DMS53 treated with DMSO at 0.1 percent for 48 hours (cell line): Measurements from ENCODE around the gene SPACDR.
A peak's percentile ranks its signal among the peaks of the same experiment; 100 is the strongest.

Experiments
- DNase-seq: peaks from one replicate; lab custom pipeline; 2025; ENCODE audit not compliant: unreplicated experiment; lab: John Stamatoyannopoulos, UW

Gene SPACDR

GRCh38 chr7:100485471-100485876 is 21.4 kb upstream of the SPACDR start:
- no peak for DNase-seq

- no peak for DNase-seq
Observed at GRCh38 chr7:100484673-100485045, 20.6 kb upstream of the SPACDR start.

- DNase-seq, result no peak
Observed at GRCh38 chr7:100483722-100484672, 19.9 kb upstream of the SPACDR start, which contains the start of gene NYAP1. NYAP1 (plus strand) TSS chr7:100483927; CDS start chr7:100485312, 1,385 bp downstream.

- DNase-seq, result peak; percentile 23
Observed at GRCh38 chr7:100483090-100483721, 19.1 kb upstream of the SPACDR start.

- DNase-seq, result no peak
Observed at GRCh38 chr7:100482728-100483089, 18.6 kb upstream of the SPACDR start.

- DNase-seq, result no peak
Observed at GRCh38 chr7:100481466-100481865, 17.4 kb upstream of the SPACDR start.

GRCh38 chr7:100478958-100479660 is 15.0 kb upstream of the SPACDR start, which contains the start of gene TSC22D4:
TSC22D4 (minus strand) TSS chr7:100479214; CDS start chr7:100478038, 1,176 bp downstream.
- DNase-seq, result peak; percentile 86

GRCh38 chr7:100477871-100478267 is 13.8 kb upstream of the SPACDR start:
- no peak for DNase-seq

GRCh38 chr7:100476903-100477870 is 13.1 kb upstream of the SPACDR start:
- no peak for DNase-seq

GRCh38 chr7:100476101-100476780 is 12.2 kb upstream of the SPACDR start:
- DNase-seq, result no peak

- DNase-seq, result no peak
Observed at GRCh38 chr7:100475549-100475948, 11.5 kb upstream of the SPACDR start.

GRCh38 chr7:100472854-100473499 is 8.9 kb upstream of the SPACDR start:
- DNase-seq, result no peak

GRCh38 chr7:100472121-100472851 is 8.2 kb upstream of the SPACDR start:
- DNase-seq, result no peak

GRCh38 chr7:100471021-100471420 is 7.0 kb upstream of the SPACDR start:
- DNase-seq, result no peak

- DNase-seq, result peak; percentile 63
Observed at GRCh38 chr7:100469227-100470044, 5.4 kb upstream of the SPACDR start.

- no peak for DNase-seq
Observed at GRCh38 chr7:100467638-100468373, 3.7 kb upstream of the SPACDR start.
